ENCODE data around the gene PKDCC.

DNA sequence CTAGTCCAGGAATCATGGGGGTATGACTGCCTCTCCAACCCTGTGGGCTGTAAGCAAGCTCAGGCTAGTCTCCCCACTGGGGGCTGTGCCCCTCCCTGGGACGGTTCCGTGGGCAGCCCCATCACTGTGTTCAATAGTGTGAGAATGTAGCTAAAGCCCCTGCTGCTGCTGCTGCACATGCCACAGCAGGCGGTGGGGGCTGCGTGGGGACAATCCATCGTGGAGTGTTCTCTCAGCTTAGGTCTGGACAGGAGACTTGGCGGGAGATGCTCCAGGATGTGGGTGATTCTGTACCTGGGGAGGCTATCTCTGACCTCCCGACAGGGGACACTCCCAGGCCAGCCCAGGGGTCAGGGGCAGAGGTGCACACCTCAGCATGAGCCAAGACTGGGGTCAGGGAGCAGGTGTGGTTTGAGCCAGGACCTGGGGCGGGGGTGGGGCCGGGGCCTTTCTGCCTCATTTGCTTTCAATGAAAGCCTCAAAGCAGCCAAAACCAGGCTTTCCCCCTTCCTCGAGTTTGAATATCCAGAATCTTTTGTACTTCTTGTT is 10.2 kb downstream of the PKDCC start:
- TF ChIP-seq, protein P1, sequence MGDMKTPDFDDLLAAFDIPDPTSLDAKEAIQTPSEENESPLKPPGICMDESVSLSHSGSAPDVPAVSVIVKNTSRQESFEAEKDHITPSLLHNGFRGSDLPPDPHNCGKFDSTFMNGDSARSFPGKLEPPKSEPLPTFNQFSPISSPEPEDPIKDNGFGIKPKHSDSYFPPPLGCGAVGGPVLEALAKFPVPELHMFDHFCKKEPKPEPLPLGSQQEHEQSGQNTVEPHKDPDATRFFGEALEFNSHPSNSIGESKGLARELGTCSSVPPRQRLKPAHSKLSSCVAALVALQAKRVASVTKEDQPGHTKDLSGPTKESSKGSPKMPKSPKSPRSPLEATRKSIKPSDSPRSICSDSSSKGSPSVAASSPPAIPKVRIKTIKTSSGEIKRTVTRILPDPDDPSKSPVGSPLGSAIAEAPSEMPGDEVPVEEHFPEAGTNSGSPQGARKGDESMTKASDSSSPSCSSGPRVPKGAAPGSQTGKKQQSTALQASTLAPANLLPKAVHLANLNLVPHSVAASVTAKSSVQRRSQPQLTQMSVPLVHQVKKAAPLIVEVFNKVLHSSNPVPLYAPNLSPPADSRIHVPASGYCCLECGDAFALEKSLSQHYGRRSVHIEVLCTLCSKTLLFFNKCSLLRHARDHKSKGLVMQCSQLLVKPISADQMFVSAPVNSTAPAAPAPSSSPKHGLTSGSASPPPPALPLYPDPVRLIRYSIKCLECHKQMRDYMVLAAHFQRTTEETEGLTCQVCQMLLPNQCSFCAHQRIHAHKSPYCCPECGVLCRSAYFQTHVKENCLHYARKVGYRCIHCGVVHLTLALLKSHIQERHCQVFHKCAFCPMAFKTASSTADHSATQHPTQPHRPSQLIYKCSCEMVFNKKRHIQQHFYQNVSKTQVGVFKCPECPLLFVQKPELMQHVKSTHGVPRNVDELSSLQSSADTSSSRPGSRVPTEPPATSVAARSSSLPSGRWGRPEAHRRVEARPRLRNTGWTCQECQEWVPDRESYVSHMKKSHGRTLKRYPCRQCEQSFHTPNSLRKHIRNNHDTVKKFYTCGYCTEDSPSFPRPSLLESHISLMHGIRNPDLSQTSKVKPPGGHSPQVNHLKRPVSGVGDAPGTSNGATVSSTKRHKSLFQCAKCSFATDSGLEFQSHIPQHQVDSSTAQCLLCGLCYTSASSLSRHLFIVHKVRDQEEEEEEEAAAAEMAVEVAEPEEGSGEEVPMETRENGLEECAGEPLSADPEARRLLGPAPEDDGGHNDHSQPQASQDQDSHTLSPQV (IDR thresholded peaks at IDR 0.05), result no peak
- TF ChIP-seq HDAC2 (IDR thresholded peaks at IDR 0.05) (no peak), SPI1 (IDR thresholded peaks at IDR 0.05; ENCODE audit: borderline replicate concordance, insufficient read depth, low read depth, low read length) (no peak), JUND (IDR thresholded peaks at IDR 0.05; ENCODE audit: low read depth, low read length) (no peak), TCF7 (IDR thresholded peaks at IDR 0.05; ENCODE audit: borderline replicate concordance) (no peak), SREBF2 (IDR thresholded peaks at IDR 0.05; ENCODE audit: low read length) (no peak), ZBTB11 (CRISPR knock-in tag; IDR thresholded peaks at IDR 0.05) (no peak), KLF5 (IDR thresholded peaks at IDR 0.05; ENCODE audit: partially characterized antibody) (no peak), ZBED1 (IDR thresholded peaks at IDR 0.05; ENCODE audit: borderline replicate concordance) (no peak), MYC (IDR thresholded peaks at IDR 0.05; ENCODE audit: insufficient read depth, insufficient read length, insufficient replicate concordance, low read length, severe bottlenecking) (no peak)
- TF ChIP-seq, protein P2, sequence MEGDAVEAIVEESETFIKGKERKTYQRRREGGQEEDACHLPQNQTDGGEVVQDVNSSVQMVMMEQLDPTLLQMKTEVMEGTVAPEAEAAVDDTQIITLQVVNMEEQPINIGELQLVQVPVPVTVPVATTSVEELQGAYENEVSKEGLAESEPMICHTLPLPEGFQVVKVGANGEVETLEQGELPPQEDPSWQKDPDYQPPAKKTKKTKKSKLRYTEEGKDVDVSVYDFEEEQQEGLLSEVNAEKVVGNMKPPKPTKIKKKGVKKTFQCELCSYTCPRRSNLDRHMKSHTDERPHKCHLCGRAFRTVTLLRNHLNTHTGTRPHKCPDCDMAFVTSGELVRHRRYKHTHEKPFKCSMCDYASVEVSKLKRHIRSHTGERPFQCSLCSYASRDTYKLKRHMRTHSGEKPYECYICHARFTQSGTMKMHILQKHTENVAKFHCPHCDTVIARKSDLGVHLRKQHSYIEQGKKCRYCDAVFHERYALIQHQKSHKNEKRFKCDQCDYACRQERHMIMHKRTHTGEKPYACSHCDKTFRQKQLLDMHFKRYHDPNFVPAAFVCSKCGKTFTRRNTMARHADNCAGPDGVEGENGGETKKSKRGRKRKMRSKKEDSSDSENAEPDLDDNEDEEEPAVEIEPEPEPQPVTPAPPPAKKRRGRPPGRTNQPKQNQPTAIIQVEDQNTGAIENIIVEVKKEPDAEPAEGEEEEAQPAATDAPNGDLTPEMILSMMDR (IDR thresholded peaks at IDR 0.05 in 2 of 3, conservative IDR thresholded peaks at IDR 0.05 in 1 of 3; ENCODE audit: control insufficient read depth in 2 of 3, extremely low read depth in 1 of 3, insufficient read depth in 1 of 3, low read depth in 3 of 3, low read length in 3 of 3), result no peak
